HL-60/S4 (cell line): ENCODE data around the gene ABTB2.

ENCODE experiments used
- in situ Hi-C: fragments of 300-500 bp; cut with MboI; formaldehyde crosslinking; loops from 2 replicates; pipeline ENCODE4 v1.14.3; 2022; ENCODE audit warnings: low sequenced_read_pairs

The ABTB2 gene

GRCh38 chr11:34268906-34269430, 88.8 kb downstream of the ABTB2 start:
- in situ Hi-C loops = no loop called here

- in situ Hi-C loops = no loop called here
Observed at GRCh38 chr11:34267417-34267816, 90.4 kb downstream of the ABTB2 start.

- in situ Hi-C loops = no loop called here
Observed at GRCh38 chr11:34267013-34267412, 90.8 kb downstream of the ABTB2 start.

GRCh38 chr11:34266090-34266912, 91.5 kb downstream of the ABTB2 start:
- in situ Hi-C loops = no loop called here

- in situ Hi-C loops = no loop called here
Observed at GRCh38 chr11:34264303-34265110, 93.3 kb downstream of the ABTB2 start.

- in situ Hi-C loops = no loop called here
Observed at GRCh38 chr11:34263441-34264091, 94.2 kb downstream of the ABTB2 start.

GRCh38 chr11:34262531-34263081, 95.2 kb downstream of the ABTB2 start:
- in situ Hi-C loops = no loop called here

- in situ Hi-C loops = no loop called here
Observed at GRCh38 chr11:34261820-34262219, 96.0 kb downstream of the ABTB2 start.

- in situ Hi-C loops = no loop called here
Observed at GRCh38 chr11:34261095-34261494, 96.7 kb downstream of the ABTB2 start.

GRCh38 chr11:34260072-34260575, 97.7 kb downstream of the ABTB2 start:
- in situ Hi-C loops = no loop called here

GRCh38 chr11:34259087-34259486, 98.7 kb downstream of the ABTB2 start:
- in situ Hi-C loops = loop anchor here (10.0 kb wide), 1 partner anchor 76 kb away; no protein-coding TSS in a partner anchor

- in situ Hi-C loops = loop anchor here (10.0 kb wide), 1 partner anchor 78 kb away; no protein-coding TSS in a partner anchor
Observed at GRCh38 chr11:34256626-34257025, 101.2 kb downstream of the ABTB2 start.

GRCh38 chr11:34256150-34256549, 101.7 kb downstream of the ABTB2 start:
- in situ Hi-C loops = loop anchor here (10.0 kb wide), 1 partner anchor 79 kb away; no protein-coding TSS in a partner anchor

- in situ Hi-C loops = loop anchor here (10.0 kb wide), 1 partner anchor 80 kb away; no protein-coding TSS in a partner anchor
Observed at GRCh38 chr11:34255101-34255500, 102.7 kb downstream of the ABTB2 start.

GRCh38 chr11:34254011-34254410, 103.8 kb downstream of the ABTB2 start:
- in situ Hi-C loops = loop anchor here (10.0 kb wide), 1 partner anchor 81 kb away; no protein-coding TSS in a partner anchor

GRCh38 chr11:34252651-34253050, 105.2 kb downstream of the ABTB2 start:
- in situ Hi-C loops = loop anchor here (10.0 kb wide), 1 partner anchor 82 kb away; no protein-coding TSS in a partner anchor

GRCh38 chr11:34252015-34252414, 105.8 kb downstream of the ABTB2 start:
- in situ Hi-C loops = loop anchor here (10.0 kb wide), 1 partner anchor 83 kb away; no protein-coding TSS in a partner anchor

GRCh38 chr11:34251589-34251980, 106.2 kb downstream of the ABTB2 start:
- in situ Hi-C loops = loop anchor here (10.0 kb wide), 1 partner anchor 83 kb away; no protein-coding TSS in a partner anchor

GRCh38 chr11:34250732-34251588, 106.8 kb downstream of the ABTB2 start:
- in situ Hi-C loops = loop anchor here (10.0 kb wide), 1 partner anchor 84 kb away; no protein-coding TSS in a partner anchor
